Left ventricle myocardium inferior (tissue), 1 donor: ENCODE data around the gene SLC27A2. TPM values are rescaled to one million over a fixed set of nuclear protein-coding genes. Genes with fewer than 3 reads are reported as not detected.

Source experiments
- DNase-seq: peaks from one replicate; pipeline ENCODE4 v3.0.0-alpha.2; 2020
- H3K27ac ChIP-seq: fragments of 200-600 bp; replicated peaks from 2 replicates; pipeline ENCODE4 v1.8.0; 2021
- H3K27me3 ChIP-seq: fragments of 200-600 bp; 2 replicates; pipeline ENCODE4 v1.8.0; 2021; ENCODE audit warnings: low read depth
- H3K36me3 ChIP-seq: fragments of 200-600 bp; 2 replicates; pipeline ENCODE4 v1.8.0; 2021
- H3K4me1 ChIP-seq: fragments of 200-600 bp; 2 replicates; pipeline ENCODE4 v1.8.0; 2021
- H3K4me3 ChIP-seq: fragments of 200-600 bp; 2 replicates; pipeline ENCODE4 v1.8.0; 2021; ENCODE audit warnings: mild to moderate bottlenecking, moderate library complexity
- H3K9me3 ChIP-seq: fragments of 200-600 bp; replicated peaks from 2 replicates; pipeline ENCODE4 v1.8.0; 2021
- intact Hi-C: fragments of 100-400 bp; cut with micrococcal nuclease; formaldehyde crosslinking; loops from one replicate; pipeline ENCODE4 v1.11.0; 2022
- total RNA-seq: library from RNA; stranded (reverse); fragmentation: NEBNext Ultra II Directional; extraction: Animal tissue kit (Norgen Biotek cat#: 25700); gene quantifications from one replicate; pipeline ENCODE4 v1.2.1, GENCODE V29; 2021
- TF ChIP-seq, protein P1 (sequence below): fragments of 200-600 bp; IDR thresholded peaks from 2 replicates; pipeline ENCODE4 v1.8.0; 2021; ENCODE audit warnings: antibody characterized with exemption, mild to moderate bottlenecking, borderline replicate concordance
- donor health status: DM: no; HTN: yes; CAD: no; lungs with severe emphysema.

SLC27A2 gene
- total RNA-seq, 1 donor from 2014 or later: not detected

DNA sequence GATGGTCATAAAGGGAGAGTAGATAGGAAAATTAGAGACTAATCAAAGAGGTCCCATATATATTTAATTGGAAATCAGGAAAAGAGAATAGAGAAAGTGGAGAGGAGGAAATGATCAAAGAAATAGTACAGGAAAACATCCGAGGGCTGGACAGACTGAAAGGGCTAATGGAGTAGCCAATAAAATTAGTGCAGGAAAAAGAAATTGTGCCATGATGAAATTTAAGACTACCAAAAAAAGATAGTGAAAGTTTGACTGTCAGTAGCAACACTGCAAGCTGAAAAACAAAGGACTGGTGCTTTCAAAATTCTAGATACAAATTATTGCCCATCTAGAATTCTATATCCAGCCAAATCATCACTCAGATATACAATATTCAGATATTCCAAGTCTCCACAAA, 36.3 kb downstream of the SLC27A2 start:
- Histone ChIP-seq H3K27ac (no peak overlapping the region), H3K4me3 (no peak overlapping the region), H3K36me3 (no peaks in the 10 kb centered on the region), H3K4me1 (no peaks in the 10 kb centered on the region), H3K9me3 (peaks cover 4% of the 10 kb centered on the region), H3K27me3 (peaks cover 22% of the 10 kb centered on the region)
- DNase-seq: no peak
- TF ChIP-seq, protein P1, sequence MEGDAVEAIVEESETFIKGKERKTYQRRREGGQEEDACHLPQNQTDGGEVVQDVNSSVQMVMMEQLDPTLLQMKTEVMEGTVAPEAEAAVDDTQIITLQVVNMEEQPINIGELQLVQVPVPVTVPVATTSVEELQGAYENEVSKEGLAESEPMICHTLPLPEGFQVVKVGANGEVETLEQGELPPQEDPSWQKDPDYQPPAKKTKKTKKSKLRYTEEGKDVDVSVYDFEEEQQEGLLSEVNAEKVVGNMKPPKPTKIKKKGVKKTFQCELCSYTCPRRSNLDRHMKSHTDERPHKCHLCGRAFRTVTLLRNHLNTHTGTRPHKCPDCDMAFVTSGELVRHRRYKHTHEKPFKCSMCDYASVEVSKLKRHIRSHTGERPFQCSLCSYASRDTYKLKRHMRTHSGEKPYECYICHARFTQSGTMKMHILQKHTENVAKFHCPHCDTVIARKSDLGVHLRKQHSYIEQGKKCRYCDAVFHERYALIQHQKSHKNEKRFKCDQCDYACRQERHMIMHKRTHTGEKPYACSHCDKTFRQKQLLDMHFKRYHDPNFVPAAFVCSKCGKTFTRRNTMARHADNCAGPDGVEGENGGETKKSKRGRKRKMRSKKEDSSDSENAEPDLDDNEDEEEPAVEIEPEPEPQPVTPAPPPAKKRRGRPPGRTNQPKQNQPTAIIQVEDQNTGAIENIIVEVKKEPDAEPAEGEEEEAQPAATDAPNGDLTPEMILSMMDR: no peak
- intact Hi-C loops: no loop called here

DNA sequence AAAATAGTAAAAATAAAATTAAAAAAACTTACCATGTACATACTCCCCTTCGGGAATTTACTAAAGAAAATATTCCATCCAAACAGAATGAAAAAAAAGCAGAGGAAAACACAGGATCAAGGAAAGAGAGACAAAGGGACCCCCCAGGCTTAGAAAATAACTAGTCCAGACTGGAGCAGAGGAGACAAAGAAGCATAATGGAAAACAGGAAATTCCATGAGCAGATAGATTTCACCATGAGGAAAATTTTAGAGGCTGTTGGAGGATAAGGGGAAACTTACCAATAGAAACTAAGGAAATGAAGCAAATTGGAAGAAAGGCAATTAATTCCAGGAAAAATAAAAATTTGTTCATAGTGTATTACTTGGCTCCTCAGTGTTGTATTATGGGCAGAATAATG, 36.7 kb downstream of the SLC27A2 start:
- DNase-seq: no peak
- TF ChIP-seq, protein P1: no peak
- Histone ChIP-seq H3K9me3 (peaks cover 4% of the 10 kb centered on the region), H3K27me3 (peaks cover 22% of the 10 kb centered on the region), H3K4me1 (no peaks in the 10 kb centered on the region), H3K4me3 (no peak overlapping the region), H3K27ac (no peak overlapping the region), H3K36me3 (no peaks in the 10 kb centered on the region)
- intact Hi-C loops: no loop called here

- Histone ChIP-seq H3K27me3 (peaks cover 22% of the 10 kb centered on the region), H3K36me3 (no peaks in the 10 kb centered on the region), H3K4me3 (no peak overlapping the region), H3K4me1 (no peaks in the 10 kb centered on the region), H3K27ac (no peak overlapping the region), H3K9me3 (peaks cover 4% of the 10 kb centered on the region)
- DNase-seq: no peak
- intact Hi-C loops: no loop called here
- TF ChIP-seq, protein P1: no peak
Observed at GRCh38 chr15:50219820-50220219, 37.8 kb downstream of the SLC27A2 start.

DNA sequence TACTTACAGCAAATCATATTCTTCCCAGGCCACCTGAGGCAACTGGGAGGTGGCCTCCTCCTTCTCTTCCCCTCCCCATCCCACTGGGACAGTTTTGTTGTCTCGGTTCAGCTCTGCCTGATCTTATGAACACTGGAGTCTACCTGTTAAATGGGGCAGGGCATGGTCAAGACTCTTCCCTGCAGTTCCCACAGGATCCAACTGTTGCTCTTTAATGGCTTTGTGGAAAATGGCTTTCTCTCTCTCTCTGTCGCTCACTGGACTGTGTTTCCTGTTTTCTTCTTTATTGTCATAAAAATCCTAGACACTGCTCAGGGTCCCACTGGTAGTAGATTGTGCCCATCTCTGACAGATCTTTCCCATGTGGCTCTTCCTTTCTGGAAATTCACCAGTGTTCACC, 40.2 kb downstream of the SLC27A2 start:
- Histone ChIP-seq H3K27me3 (peaks cover 22% of the 10 kb centered on the region), H3K36me3 (no peaks in the 10 kb centered on the region), H3K9me3 (no peaks in the 10 kb centered on the region), H3K4me3 (no peak overlapping the region), H3K4me1 (no peaks in the 10 kb centered on the region), H3K27ac (no peak overlapping the region)
- TF ChIP-seq, protein P1: no peak
- intact Hi-C loops: no loop called here
- no peak for DNase-seq

- Histone ChIP-seq H3K9me3 (no peaks in the 10 kb centered on the region), H3K4me1 (no peaks in the 10 kb centered on the region), H3K4me3 (no peak overlapping the region), H3K27me3 (peaks cover 14% of the 10 kb centered on the region), H3K36me3 (no peaks in the 10 kb centered on the region), H3K27ac (no peak overlapping the region)
- TF ChIP-seq, protein P1: no peak
- intact Hi-C loops: no loop called here
- DNase-seq: no peak
Observed at GRCh38 chr15:50224606-50225005, 42.6 kb downstream of the SLC27A2 start.

DNA sequence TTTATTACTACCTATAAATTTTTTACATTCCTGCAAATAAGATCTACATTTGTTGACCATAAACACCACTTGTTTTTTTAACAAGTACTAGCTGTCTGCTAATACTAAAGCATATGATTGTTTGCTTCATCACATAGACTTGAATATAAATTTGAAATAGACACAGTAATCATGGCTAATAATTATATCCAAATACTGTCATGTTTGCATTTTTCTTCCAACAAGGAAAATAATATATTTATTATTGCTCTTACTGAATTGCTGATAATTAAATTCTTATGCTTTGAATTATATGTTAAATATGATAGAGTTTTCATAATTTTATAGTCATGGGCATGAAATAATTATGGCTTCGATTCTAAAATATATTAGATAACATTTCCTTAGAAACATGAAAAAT, 43.1 kb downstream of the SLC27A2 start:
- no peak for DNase-seq
- Histone ChIP-seq H3K4me3 (no peak overlapping the region), H3K27ac (no peak overlapping the region), H3K9me3 (no peaks in the 10 kb centered on the region), H3K36me3 (no peaks in the 10 kb centered on the region), H3K27me3 (peaks cover 10% of the 10 kb centered on the region), H3K4me1 (no peaks in the 10 kb centered on the region)
- TF ChIP-seq, protein P1: no peak
- intact Hi-C loops: no loop called here
